ENCODE data around the gene HADHA.
"Not testable (repeated sequence)": the region's sequence is repeated elsewhere in the genome, so short reads cannot be mapped to it uniquely, and the experiment has no call there.

Gene HADHA

DNA sequence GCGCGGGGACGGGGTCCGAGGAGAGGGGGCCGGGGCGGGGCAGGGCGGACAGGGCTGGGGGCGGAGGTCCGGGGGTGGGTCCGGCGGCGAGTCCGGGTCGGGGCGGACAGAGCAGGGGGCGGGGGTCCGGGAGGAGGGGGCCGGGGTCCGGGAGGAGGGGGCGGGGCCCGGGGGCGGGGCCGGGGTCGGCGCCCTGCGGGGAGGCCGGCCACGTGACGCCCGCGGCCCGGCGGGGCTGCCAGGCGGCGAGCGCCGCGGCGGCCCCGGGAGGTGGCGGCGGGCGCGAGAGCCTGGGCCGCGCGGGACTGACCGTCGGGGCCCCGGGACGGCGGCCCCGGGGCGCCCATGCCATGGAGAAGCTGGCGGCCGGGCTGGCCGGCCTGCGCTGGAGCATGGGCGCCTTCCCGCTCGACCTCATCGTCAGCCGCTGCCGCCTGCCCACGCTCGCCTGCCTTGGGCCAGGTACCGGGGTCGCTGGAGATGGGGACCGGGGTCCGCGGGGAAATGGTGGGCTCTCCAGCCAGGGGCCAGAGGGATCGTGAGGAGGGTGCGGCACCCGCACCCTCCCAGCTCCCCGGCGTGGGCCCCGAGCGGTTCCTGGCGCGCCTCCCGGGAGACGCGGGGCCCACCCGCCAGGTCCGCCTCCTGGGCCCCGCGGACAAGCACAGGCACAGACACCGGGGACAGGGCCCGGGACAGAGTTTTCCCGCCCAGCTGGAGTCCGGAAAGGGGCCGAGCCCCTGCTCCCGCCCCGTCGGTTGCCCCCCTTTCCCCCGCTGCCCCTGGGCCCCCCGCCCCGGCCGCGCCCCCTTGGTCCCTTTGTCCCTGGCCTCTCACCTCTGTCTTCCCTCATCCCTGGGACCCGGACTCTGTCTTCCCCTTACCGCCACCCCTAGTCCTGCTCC, 71.3 kb downstream of the HADHA start, which contains the start of gene GAREM2:
GAREM2 (plus strand) TSS at position 218 of the 905 bp plus-strand sequence; CDS start at position 351, 133 bp downstream.
- DNase-seq: no peak

DNA sequence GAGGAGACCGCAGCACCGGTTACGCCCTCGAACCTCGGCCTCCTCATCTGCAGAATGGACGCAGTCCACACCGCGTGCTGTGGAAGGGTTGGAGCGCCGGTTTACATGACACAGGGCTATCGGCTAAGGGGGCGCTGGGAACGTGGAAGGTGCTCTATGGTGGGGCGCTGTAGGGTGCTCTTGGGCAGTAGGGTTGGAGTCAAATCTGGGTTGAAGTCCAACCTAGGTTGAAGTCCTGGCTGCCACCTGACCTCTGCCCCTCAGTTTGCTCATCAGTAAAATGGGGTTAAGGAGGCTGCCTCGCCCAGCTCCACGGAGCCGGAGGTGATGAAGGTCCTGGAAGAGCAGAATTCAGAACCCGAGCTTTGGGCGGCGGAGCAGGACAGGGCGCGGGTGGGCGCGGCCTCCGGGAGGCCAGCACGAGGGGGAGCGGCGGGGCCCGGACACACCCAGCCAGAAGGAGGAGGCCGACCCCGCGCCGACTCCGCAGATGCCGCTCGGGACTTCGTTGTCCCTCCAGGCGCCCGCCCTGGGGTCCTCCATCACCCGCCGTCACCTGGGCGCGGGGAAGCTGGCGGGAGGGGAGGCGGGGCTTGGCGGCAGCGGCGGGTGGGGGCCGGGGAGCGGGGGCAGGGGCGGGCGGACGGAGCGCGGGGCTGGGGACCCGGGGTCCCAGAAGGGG, 72.1 kb downstream of the HADHA start:
- DNase-seq: no peak

DNA sequence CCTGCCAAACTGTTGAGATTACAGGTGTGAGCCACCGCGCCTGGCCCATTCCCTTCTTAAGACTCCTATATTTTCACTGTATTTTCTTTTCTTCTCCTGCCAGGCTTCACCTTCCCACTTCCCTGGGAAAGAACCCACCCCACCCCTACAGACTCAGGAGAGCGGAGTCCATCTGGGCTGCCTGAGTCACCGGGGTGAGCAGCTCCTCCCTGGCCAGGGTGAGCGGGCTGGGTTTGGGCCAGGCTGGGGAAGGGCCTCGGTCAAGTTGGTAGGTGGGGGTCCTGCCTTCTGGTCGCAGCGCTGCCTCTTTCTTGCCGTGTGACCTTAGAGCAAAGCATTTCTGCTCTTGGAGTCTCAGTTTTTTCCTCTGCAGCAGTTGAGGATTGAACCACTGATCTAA, 73.6 kb downstream of the HADHA start:
- DNase-seq: no peak

DNA sequence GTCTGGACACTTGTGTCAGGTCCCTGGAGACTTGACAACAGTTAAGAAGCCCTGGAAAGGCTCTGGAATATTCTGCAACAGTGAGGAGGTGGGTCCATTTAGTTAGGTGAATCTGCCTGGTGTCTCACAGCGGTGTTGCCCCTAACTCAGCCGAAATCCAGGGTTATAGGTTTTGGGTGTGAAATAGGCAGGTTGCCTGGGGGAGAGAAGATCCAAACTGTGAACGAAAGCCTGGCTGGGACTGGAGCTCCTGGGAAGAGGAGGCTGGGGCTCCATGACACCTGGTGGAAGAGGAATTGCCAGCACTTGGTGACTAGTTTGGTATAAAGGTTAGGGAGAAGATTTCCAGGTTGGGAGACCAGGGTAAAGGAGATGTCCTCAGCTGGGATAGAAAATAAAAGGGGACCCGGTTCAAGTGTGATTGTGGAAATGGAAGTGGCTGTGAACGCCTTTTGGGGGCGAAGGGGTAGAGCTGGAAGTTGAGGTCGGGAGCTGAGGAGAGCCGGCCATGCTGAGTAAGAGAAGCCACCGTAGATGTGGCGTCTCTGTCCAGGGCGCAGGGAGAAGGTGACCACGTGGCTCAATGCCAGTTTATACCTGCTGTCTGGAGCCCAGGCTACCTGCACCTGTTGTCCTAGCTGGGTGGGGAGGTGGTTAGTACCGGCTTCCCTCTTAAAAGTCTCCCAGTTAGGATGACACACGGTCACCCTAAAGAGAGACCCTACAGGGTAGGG, 74.6 kb downstream of the HADHA start:
- no peak for DNase-seq

DNA sequence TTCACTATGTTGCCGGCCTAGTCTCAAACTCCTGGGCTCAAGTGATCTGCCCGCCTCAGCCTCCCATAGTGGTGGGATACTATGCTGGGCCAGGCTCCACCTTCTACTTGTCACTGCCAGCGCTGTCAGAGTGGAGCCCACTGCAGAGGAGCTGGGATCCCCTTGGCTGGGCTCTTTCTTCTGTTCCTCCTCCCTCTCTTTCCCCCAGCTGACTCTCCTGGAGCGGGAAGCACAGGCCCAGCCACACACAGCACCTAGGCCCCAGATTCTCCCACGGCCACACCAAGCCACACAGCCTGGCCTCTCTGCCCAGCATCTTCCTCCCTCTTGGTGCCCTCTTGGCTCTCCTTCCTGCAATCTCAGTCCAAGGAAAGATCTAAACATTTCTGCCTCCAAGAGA, 75.2 kb downstream of the HADHA start:
- DNase-seq: no peak

DNA sequence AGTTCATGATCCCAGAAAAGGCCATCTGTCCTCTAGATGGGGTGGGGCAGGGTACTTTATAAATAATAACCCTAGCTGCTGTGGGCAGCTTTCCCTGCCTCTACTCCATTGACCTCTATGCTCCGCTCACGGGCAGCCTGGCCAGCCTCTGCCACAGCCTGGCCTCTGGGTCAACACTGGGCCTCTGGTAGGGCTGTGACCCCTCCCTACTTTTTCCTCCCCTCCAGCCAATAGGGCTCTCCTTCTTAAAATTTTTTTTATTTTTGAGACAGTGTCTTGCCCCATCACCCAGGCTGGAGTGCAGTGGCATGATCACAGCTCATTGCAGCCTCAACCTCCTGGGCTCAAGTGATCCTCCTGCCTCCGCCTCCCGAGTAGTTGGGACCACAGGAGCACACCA, 75.6 kb downstream of the HADHA start:
- no peak for DNase-seq

DNA sequence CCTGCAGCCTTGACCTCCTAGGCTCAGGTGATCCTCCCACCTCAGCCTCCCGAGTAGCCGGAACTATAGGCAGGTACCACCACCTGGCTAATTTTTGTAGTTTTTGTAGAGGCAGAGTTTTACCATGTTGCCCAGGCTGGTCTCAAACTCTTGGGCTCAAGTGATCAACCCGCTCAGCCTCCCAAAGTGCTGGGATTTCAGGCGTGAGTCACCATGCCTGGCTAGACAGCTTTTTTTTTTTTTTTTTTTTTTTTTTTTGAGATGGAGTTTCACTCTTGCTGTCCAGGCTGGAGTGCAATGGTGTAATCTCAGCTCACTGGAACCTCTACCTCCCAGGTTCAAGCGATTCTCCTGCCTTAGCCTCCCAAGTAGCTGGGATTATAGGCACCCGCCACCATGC, 77.9 kb downstream of the HADHA start:
- DNase-seq: not testable (repeated sequence)

DNA sequence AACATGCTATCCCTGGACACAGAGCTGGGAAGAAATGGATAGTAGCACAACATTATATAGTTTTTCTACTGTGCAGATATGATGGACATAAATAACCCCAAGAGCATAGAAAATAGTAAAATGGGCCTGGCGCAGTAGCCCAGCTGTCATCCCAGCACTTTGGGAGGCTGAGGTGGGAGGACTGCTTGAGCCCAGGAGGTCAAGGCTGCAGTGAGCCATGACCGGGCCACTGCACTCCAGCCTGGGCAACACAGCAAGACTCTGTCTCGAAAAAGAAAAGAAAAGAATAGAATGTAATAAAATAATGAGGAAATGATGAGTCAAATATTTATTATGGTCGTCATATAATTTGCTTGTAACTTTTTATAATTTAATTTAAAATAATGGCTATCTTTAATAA, 79.0 kb downstream of the HADHA start:
- DNase-seq: no peak

DNA sequence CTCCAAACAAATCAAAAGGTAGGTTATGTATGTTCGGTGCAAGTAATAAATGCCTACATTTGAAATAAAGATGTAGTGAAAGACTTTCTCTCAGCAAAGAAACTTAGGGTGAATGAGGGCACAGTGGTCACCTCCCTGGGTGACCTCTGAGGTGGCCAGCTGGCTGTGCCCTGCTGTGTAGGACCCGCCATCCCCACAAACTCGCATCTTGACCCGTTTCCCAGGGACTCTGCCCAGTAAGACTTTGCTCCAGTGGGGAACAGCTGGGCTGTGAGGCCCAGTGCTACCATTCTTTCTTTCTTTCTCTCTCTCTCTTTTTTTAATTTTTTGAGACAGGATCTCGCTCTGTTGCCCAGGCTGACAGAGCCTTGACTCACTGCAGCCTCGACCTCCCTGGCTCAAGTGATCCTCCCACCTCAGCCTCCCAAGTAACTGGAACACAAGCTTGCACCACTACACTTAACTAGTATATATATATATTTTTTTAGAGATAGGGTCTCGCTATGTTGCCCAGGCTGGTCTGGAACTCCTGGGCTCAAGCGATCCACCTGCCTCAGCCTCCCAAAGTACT, 79.7 kb downstream of the HADHA start:
- no peak for DNase-seq

DNA sequence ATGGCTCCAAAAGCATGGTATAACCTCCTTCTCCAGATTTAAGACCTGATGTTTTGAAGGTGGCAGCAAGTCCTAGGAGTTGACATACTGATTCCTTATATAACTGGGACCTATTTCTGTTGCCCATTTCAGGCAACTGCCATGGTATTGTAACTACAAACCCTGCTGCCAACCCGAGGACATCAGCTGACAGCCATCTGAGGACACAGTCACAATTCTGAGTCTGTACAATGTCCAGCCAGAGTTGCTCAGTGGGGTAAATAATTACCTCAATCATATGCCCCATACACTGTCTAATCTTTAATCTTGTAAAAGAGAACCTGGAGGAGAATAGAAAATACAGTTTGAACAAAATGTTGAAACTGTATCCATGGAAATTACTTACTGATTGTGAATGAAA, 80.2 kb downstream of the HADHA start:
- DNase-seq: no peak

DNA sequence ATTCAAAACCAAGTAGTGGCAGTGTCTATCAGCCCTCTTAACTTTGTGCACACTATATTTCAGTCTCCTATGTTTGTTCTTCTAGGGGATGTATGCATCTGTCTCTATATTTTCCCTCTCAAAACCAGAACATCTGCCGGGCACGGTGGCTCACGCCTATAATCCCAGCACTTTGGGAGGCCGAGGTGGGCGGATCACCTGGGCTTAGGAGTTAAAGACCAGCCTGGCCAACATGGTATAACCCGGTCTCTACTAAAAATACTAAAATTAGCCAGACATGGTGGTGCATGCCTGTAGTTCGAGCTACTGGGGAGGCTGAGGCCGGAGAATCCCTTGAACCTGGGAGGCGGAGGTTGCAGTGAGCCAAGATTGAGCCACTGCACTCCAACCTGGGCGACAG, 81.5 kb downstream of the HADHA start:
- no peak for DNase-seq

DNA sequence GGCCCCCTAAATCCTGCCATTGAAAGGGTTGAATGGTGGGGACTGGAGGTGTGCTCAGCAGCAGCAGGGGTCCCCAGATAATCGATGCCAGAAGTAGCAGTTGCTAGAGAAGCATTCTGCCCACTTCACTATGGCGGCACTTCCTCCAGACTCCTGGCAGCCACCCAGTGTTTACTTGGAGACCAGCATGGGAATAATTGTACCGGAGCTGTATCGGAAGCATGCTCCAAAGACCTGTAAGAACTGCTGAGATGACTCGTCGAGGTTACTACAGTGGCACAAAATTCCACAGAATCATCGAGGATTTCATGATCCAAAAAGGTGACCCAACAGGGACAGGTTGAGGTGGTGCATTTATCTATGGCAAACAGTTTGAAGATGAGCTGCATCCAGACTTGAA, 82.5 kb downstream of the HADHA start:
- DNase-seq: no peak

DNA sequence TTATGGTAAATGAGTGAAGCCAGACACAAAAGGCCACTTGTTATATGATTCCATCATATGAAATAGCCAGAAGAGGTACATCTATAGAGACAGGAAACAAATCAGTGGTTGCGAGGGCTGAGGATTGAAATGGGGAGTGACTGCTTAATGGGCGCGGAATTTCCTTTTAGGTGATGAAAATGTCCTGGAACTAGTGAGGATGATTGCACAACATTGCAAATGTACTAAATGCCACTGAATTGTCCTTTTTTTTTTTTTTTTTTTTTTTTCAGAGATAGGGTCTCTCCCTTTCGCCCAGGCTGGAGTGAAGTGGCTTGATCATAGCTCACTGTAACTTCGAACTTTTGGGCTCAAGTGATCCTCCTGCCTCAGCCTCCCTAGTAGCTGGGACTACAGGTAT, 86.9 kb downstream of the HADHA start:
- no peak for DNase-seq

DNA sequence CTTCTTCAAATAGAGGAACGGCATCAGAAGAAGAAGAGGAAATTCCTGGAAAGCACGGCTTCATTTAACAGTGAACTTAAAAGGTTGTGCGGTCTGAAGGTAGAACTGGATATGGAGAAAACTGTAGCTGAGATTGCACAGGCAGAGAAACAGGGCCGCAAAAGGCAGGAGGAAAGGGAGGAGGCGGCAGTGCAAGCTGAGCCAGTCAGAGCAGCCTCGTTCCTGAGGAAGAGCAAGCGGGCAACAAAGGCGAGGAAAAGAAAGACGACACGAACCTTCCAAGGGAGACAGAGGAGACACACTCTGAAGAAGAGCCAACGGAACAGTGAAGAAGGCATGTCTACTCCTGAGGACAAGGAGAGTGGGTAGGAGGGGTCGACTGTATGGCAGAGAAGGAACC, 94.2 kb downstream of the HADHA start:
- no peak for DNase-seq

DNA sequence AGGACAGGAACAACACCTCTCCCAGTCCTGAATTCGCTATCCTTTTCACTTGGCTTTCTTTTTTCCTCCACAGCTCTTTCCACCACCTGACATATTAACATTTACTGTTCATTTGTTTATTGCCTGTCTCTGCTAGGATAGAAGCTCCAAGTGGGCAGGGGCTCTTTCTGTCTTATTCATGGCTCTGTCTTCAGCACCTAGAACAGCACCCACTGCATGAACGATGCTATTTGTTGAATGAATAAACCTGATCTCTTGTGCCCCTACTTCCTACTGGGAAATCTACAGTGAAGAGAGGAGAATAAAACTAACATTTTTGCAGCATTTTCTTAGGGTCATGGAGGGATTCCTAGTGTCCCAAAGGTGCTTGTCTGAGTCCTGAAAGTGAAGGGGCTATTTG, 95.9 kb downstream of the HADHA start:
- DNase-seq: no peak

DNA sequence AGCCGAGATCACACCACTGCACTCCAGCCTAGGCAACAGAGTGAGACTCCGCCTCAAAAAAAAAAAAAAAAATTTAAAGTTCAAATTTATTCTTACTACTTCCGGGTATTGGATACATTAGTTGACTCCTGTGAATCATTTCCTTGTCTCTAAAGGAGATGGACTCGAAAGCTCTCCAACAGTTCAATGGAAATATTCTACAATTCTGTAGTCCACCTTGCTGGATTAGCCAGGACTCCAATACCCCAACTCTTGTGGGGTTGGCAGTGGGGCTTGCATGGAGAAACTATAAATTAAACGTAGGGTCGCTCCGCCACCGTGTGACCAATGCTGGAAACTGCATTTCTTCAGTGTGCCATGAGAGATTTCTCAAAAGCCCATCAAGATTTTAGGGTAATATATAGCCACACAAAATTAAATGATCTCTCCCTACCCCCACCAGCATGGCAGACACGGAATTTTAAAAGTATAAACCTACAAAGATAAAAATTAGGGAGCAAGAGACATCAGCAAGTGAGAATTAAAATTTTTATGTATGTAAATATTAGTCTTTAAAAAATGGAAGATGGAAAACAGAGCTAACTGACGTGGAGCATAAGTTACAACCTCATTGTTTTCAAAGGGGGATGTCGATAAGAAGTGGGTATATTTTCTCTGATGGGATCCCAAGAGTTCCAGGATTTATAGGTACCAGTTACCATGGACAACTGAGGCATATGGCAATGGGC, 99.3 kb downstream of the HADHA start:
- DNase-seq: peak; percentile 68

DNA sequence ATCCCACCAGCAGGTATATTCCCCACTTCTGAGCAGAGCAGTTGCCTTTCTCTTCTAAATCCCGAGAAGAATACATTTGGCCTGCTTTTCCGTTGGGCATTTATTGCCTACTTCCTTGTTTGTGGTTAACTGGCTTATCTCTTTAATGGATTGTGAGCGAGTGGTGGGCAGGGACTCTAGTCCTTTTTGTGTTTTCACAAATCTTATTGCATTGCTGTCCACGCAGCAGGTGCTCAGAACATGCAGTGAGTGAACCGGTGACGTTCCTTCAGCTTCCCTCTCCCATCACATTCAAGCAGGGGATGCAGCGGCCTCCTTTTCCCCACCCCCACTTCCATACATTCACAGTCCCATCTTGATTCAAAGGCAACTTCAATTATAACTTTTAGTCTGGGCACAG, 100.4 kb downstream of the HADHA start:
- no peak for DNase-seq

DNA sequence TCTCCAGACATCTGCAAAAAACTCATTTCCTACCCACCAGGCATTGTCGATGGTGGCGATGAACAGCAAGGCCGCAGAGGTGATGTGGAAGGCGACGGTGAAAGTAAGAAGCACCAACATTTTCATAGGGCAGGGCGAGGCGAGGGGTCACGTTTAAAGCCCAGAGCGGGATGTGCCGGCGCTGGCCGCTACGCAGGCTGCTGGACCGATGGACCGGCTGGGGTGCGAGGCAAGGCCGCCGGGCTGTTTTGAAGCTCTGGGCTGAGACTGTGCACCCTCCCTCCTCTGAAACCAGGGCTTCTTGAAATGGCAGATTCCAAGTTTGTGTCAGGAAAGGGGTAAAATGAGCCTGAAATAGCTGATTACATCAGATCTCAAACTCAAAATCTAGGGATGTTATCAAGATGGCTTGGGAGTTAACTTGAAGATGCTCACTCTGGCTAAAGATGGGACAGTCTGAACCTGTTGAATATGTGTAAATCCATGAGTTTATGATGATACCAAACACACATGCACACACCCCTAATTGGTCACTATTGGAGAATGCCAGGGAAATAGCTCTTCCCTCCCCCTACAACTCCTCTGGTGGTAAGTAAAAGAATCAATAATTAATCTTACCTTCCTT, 103.2 kb downstream of the HADHA start:
- no peak for DNase-seq
